Keratinocyte (primary cell): ENCODE data around the gene PLEKHN1. TPM values are rescaled to one million over a fixed set of nuclear protein-coding genes. Genes with fewer than 3 reads are reported as not detected.

Experiments
- DNase-seq: peaks from one replicate; pipeline ENCODE4 v3.0.0-alpha.2; 2011; ENCODE audit warnings: low read depth, missing footprints, low spot score
- FAIRE-seq: peaks from 2 replicates; lab custom pipeline; 2011; peaks lifted over from hg19 to GRCh38; lab: Jason Lieb, UNC
- H2AFZ ChIP-seq: 2 replicates; pipeline ENCODE4 v1.6.0; 2012; ENCODE audit warnings: low read length, control low read depth, inconsistent platforms; ENCODE audit not compliant: control insufficient read depth
- H3K27ac ChIP-seq: 2 replicates; pipeline ENCODE4 v1.5.1; 2011; ENCODE audit warnings: low read length; ENCODE audit not compliant: control insufficient read depth, insufficient read depth
- H3K27me3 ChIP-seq: 3 replicates; pipeline ENCODE4 v1.6.0; 2011; ENCODE audit warnings: low read length; ENCODE audit not compliant: control insufficient read depth, insufficient read depth; ENCODE audit errors: extremely low read depth
- H3K36me3 ChIP-seq, 2 experiments: 2 replicates in 1 of 2; 3 replicates in 1 of 2; pipeline ENCODE4 v1.5.1; 2011; ENCODE audit warnings: low read length in 2 of 2, mild to moderate bottlenecking in 1 of 2; ENCODE audit not compliant: control insufficient read depth in 2 of 2, insufficient read depth in 2 of 2; ENCODE audit errors: extremely low read depth in 1 of 2
- H3K4me1 ChIP-seq: 3 replicates; pipeline ENCODE4 v1.5.1; 2011; ENCODE audit warnings: low read length; ENCODE audit not compliant: control insufficient read depth, insufficient read depth; ENCODE audit errors: extremely low read depth
- H3K4me2 ChIP-seq: 3 replicates; pipeline ENCODE4 v1.6.0; 2011; ENCODE audit warnings: low read depth, low read length; ENCODE audit not compliant: control insufficient read depth, insufficient read depth; ENCODE audit errors: extremely low read depth
- H3K4me3 ChIP-seq, 3 experiments: fragments of 200-600 bp in 1 of 3; sonication (generic) in 1 of 3; 2 replicates in 2 of 3; 3 replicates in 1 of 3; pipeline ENCODE4 v1.5.1; 2011 to 2016; ENCODE audit warnings: low read length in 3 of 3, mild to moderate bottlenecking in 3 of 3, control low read depth in 2 of 3, inconsistent platforms in 1 of 3, low read depth in 1 of 3, mixed read lengths in 1 of 3, mixed run types in 1 of 3, moderate library complexity in 1 of 3; ENCODE audit not compliant: control insufficient read depth in 2 of 3, insufficient read depth in 2 of 3; ENCODE audit errors: extremely low read depth in 1 of 3
- H3K79me2 ChIP-seq: 2 replicates; pipeline ENCODE4 v1.6.0; 2012; ENCODE audit warnings: low read length; ENCODE audit not compliant: control insufficient read depth, insufficient read depth
- H3K9ac ChIP-seq: 3 replicates; pipeline ENCODE4 v1.6.0; 2011; ENCODE audit warnings: low read length; ENCODE audit not compliant: control insufficient read depth, insufficient read depth; ENCODE audit errors: extremely low read depth
- H3K9me1 ChIP-seq: 3 replicates; pipeline ENCODE4 v1.6.0; 2011; ENCODE audit warnings: low read length; ENCODE audit not compliant: control insufficient read depth, insufficient read depth; ENCODE audit errors: extremely low read depth
- H3K9me3 ChIP-seq: 2 replicates; pipeline ENCODE4 v1.5.1; 2012; ENCODE audit warnings: low read depth, low read length; ENCODE audit not compliant: control insufficient read depth
- H4K20me1 ChIP-seq: 3 replicates; pipeline ENCODE4 v1.6.0; 2011; ENCODE audit warnings: low read length; ENCODE audit not compliant: control insufficient read depth, insufficient read depth; ENCODE audit errors: extremely low read depth
- EZH2 ChIP-seq: IDR thresholded peaks from one replicate; pipeline ENCODE4 v1.6.1; 2012; ENCODE audit warnings: inconsistent platforms, mild to moderate bottlenecking, low read length, moderate library complexity
- dilution Hi-C: fragments of 300-500 bp; cut with MboI; formaldehyde crosslinking; loops from one replicate; pipeline ENCODE4 v1.7.0; 2020; ENCODE audit warnings: low sequenced_read_pairs; ENCODE audit not compliant: extremely low pct_ligation_motif_present
- polyA plus RNA-seq, 5 experiments: library from polyadenylated mRNA; depleted of rRNA in 3 of 5; stranded (reverse) in 3 of 5; stranded (forward) in 1 of 5; unstranded in 1 of 5; fragments of >200 nt; gene quantifications; 1 replicate in 1 of 5; 2 replicates in 3 of 5; 3 replicates in 1 of 5; pipeline versions ENCODE4 v1.2.1 to v1.2.3, GENCODE V29; 2011 to 2012; ENCODE audit warnings: missing spikeins in 2 of 5, low read depth in 1 of 5, low replicate concordance in 1 of 5
- TF ChIP-seq, protein P1 (sequence below), 3 experiments: IDR thresholded peaks in 1 of 3; conservative IDR thresholded peaks in 1 of 3; optimal IDR thresholded peaks in 1 of 3; 2 replicates in 2 of 3; 3 replicates in 1 of 3; pipeline versions ENCODE3 to v1.5.1; 2011; ENCODE audit warnings: low read length in 3 of 3, mild to moderate bottlenecking in 3 of 3, moderate library complexity in 2 of 3, control low read depth in 1 of 3, inconsistent platforms in 1 of 3; ENCODE audit not compliant: insufficient read depth in 2 of 3; ENCODE audit errors: extremely low read depth in 1 of 3

The PLEKHN1 gene
- polyA plus RNA-seq, 1 donor (not counting 4 experiments of a cell fraction or from before 2014, with no cell fraction given): 2.5 TPM

- H3K79me2 ChIP-seq: peaks cover 31% of the 10 kb centered on the region
- H3K27ac ChIP-seq: no peak overlapping the region
- H3K4me1 ChIP-seq: peaks cover 10% of the 10 kb centered on the region
- no peak overlapping the region for H3K4me2 ChIP-seq
- peaks cover 12% of the 10 kb centered on the region for H4K20me1 ChIP-seq
- H3K36me3 ChIP-seq: peaks cover 47 to 58% of the 10 kb centered on the region in 2 experiments
- no peak overlapping the region for H3K4me3 ChIP-seq
- TF ChIP-seq, protein P1, sequence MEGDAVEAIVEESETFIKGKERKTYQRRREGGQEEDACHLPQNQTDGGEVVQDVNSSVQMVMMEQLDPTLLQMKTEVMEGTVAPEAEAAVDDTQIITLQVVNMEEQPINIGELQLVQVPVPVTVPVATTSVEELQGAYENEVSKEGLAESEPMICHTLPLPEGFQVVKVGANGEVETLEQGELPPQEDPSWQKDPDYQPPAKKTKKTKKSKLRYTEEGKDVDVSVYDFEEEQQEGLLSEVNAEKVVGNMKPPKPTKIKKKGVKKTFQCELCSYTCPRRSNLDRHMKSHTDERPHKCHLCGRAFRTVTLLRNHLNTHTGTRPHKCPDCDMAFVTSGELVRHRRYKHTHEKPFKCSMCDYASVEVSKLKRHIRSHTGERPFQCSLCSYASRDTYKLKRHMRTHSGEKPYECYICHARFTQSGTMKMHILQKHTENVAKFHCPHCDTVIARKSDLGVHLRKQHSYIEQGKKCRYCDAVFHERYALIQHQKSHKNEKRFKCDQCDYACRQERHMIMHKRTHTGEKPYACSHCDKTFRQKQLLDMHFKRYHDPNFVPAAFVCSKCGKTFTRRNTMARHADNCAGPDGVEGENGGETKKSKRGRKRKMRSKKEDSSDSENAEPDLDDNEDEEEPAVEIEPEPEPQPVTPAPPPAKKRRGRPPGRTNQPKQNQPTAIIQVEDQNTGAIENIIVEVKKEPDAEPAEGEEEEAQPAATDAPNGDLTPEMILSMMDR (optimal IDR thresholded peaks at IDR 0.05 in 1 of 3, IDR thresholded peaks at IDR 0.05 in 1 of 3, conservative IDR thresholded peaks at IDR 0.05 in 1 of 3; ENCODE audit: extremely low read depth in 1 of 3, insufficient read depth in 2 of 3, low read length in 3 of 3): no peak
- no peak for TF ChIP-seq EZH2
- DNase-seq (no peak), FAIRE-seq (no peak)
- no peaks in the 10 kb centered on the region for H3K9me3 ChIP-seq
- peaks cover 5% of the 10 kb centered on the region for H3K27me3 ChIP-seq
- H3K9ac ChIP-seq: no peak overlapping the region
- no peak overlapping the region for H2AFZ ChIP-seq
- H3K9me1 ChIP-seq: no peaks in the 10 kb centered on the region
- dilution Hi-C loops: no loop called here
Observed at GRCh38 chr1:955474-955873, 10.8 kb upstream of the PLEKHN1 start.

- H3K9me3 ChIP-seq: no peaks in the 10 kb centered on the region
- peaks cover 29% of the 10 kb centered on the region for H3K79me2 ChIP-seq
- no peaks in the 10 kb centered on the region for H3K9me1 ChIP-seq
- peaks cover 13% of the 10 kb centered on the region for H3K4me1 ChIP-seq
- H3K27me3 ChIP-seq: peaks cover 5% of the 10 kb centered on the region
- no peak for TF ChIP-seq EZH2
- TF ChIP-seq, protein P1 (optimal IDR thresholded peaks at IDR 0.05 in 1 of 3, IDR thresholded peaks at IDR 0.05 in 1 of 3, conservative IDR thresholded peaks at IDR 0.05 in 1 of 3; ENCODE audit: extremely low read depth in 1 of 3, insufficient read depth in 2 of 3, low read length in 3 of 3): no peak
- H3K4me3 ChIP-seq: no peak overlapping the region
- FAIRE-seq (no peak), DNase-seq (no peak)
- peaks cover 42 to 48% of the 10 kb centered on the region in 2 experiments for H3K36me3 ChIP-seq
- peaks cover 12% of the 10 kb centered on the region for H4K20me1 ChIP-seq
- dilution Hi-C loops: no loop called here
- no peak overlapping the region for H3K4me2 ChIP-seq
- H3K27ac ChIP-seq: no peak overlapping the region
- no peak overlapping the region for H3K9ac ChIP-seq
- no peak overlapping the region for H2AFZ ChIP-seq
Observed at GRCh38 chr1:956636-957035, 9.6 kb upstream of the PLEKHN1 start.
